ENCODE results near the gene ARFGEF3. TPM values are rescaled to one million over a fixed set of nuclear protein-coding genes. Genes with fewer than 3 reads are reported as not detected.
"Not testable (repeated sequence)": the region's sequence is repeated elsewhere in the genome, so short reads cannot be mapped to it uniquely, and the experiment has no call there.

Gene ARFGEF3
- total RNA-seq, 2 donors from 2014 or later = 1.1 to 1.4 TPM

DNA sequence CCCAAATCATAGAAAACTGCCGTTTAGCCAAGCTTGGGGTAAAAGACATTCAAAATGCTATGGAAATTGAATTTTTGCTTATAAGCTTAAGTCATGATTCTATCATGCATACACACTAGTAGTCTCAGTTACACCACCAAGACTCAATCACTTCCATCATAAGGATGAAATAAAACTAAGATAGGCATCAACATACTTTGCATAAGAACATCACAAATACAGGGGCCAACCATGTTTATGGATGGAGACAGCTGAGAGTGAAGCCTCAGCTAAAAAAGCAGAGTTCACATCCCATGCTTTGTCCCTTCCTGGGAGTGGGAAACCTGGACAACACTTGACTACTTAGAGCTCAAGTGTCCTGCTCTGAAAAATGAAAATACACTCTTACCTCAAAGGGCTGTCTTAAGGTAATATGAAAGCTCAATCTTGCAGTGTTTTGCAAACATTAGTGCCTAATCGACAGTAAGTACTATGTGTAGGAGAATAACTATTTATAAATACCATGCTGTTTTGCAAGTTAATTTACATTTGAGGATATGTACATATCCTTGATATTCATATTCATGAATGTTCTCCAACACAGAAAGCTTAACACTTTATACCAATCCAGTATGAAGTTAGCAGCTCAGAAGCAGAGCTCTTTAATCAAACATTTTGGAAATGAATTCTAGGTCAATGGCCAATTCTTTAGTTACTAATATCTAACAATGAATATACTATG is 184.0 kb downstream of the ARFGEF3 start:
- ATAC-seq (ENCODE audit: insufficient number of reproducible peaks, low FRiP score, low read depth) = no peak
- TF ChIP-seq, protein P1, sequence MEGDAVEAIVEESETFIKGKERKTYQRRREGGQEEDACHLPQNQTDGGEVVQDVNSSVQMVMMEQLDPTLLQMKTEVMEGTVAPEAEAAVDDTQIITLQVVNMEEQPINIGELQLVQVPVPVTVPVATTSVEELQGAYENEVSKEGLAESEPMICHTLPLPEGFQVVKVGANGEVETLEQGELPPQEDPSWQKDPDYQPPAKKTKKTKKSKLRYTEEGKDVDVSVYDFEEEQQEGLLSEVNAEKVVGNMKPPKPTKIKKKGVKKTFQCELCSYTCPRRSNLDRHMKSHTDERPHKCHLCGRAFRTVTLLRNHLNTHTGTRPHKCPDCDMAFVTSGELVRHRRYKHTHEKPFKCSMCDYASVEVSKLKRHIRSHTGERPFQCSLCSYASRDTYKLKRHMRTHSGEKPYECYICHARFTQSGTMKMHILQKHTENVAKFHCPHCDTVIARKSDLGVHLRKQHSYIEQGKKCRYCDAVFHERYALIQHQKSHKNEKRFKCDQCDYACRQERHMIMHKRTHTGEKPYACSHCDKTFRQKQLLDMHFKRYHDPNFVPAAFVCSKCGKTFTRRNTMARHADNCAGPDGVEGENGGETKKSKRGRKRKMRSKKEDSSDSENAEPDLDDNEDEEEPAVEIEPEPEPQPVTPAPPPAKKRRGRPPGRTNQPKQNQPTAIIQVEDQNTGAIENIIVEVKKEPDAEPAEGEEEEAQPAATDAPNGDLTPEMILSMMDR (IDR thresholded peaks at IDR 0.05) = no peak
- no peak for DNase-seq (ENCODE audit: low spot score)
- H3K9me3 ChIP-seq = no peaks in the 10 kb centered on the region
- H3K36me3 ChIP-seq = no peaks in the 10 kb centered on the region
- H3K4me1 ChIP-seq (ENCODE audit: control insufficient read depth in 1 of 2, low read depth in 2 of 2) = peaks cover 0 to 11% of the 10 kb centered on the region in 2 donors
- H3K27ac ChIP-seq = no peak overlapping the region
- H3K4me3 ChIP-seq = no peak overlapping the region
- H3K27me3 ChIP-seq (replicated peaks; ENCODE audit: insufficient read depth) = no peaks in the 10 kb centered on the region

DNA sequence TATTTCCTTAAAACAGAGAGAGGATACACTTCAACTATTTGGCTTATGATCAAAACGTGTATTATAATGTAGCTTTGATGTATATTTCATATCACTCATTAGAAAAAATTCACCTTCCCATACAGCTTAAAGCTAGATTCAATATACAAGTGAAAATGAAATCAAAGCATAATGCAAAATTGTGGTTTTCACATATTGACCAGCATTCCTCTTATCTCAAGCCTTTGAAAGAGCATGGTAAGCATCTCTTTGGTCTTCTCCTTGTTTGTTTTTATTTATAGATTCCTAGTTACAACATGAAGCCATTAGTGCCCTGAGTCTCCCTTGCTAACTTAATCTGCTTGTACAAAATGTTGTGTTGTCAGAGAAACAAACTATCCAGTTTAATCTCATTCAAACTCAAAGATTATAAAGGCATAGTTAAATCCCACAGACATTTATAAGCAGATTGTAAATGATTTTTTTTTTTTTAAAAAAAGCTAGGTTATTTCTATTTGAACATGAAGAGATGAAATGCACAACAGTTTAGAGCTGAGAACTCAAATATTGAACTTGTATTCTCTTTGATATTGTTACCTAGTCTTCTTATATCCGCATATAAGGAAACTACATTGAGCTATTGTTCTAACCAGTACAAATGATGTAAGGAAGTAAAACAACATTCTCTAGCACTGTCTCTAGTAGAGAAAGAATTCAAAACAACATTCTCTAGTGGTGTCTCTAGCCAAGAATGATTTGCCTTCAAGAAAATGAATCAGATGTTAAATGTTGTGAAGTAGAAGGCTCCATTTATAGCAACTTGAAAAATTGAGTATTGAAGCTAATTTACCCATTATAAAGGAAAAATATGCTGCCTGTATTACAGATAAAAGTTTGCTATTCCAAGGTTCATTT is 184.8 kb downstream of the ARFGEF3 start:
- no peaks in the 10 kb centered on the region for H3K36me3 ChIP-seq
- ATAC-seq (ENCODE audit: insufficient number of reproducible peaks, low FRiP score, low read depth) (no peak), DNase-seq (ENCODE audit: low spot score) (no peak)
- H3K27ac ChIP-seq = no peak overlapping the region
- peaks cover 0 to 11% of the 10 kb centered on the region in 2 donors for H3K4me1 ChIP-seq (ENCODE audit: control insufficient read depth in 1 of 2, low read depth in 2 of 2)
- no peaks in the 10 kb centered on the region for H3K9me3 ChIP-seq
- TF ChIP-seq, protein P1 (IDR thresholded peaks at IDR 0.05) = no peak
- H3K4me3 ChIP-seq = no peak overlapping the region
- H3K27me3 ChIP-seq (replicated peaks; ENCODE audit: insufficient read depth) = no peaks in the 10 kb centered on the region

DNA sequence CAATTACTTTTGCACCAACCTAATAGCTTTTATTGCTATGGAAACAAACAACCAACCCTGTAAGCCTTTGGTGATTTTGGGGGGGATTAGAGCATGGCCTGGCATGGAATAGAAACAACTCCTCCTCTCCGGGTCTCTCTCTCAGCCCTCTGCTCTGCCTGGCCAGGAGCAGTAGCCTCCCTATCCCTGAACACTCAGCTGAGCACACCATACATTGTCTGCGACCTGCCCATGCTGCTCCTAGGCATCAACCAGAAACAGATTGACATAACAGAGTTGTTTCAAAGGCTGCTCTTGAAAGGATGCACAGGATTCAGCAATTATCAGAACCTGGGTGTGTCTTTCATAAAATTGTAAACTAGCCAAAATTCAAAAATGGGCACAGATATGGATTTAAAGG is 186.1 kb downstream of the ARFGEF3 start:
- Histone ChIP-seq H3K36me3 (no peaks in the 10 kb centered on the region), H3K27ac (no peak overlapping the region), H3K27me3 (replicated peaks; ENCODE audit: insufficient read depth) (no peaks in the 10 kb centered on the region), H3K4me3 (no peak overlapping the region), H3K9me3 (no peaks in the 10 kb centered on the region), H3K4me1 (ENCODE audit: control insufficient read depth in 1 of 2, low read depth in 2 of 2) (peaks cover 0 to 11% of the 10 kb centered on the region in 2 donors)
- ATAC-seq (ENCODE audit: insufficient number of reproducible peaks, low FRiP score, low read depth) (no peak), DNase-seq (ENCODE audit: low spot score) (no peak)
- TF ChIP-seq, protein P1 (IDR thresholded peaks at IDR 0.05) = no peak

DNA sequence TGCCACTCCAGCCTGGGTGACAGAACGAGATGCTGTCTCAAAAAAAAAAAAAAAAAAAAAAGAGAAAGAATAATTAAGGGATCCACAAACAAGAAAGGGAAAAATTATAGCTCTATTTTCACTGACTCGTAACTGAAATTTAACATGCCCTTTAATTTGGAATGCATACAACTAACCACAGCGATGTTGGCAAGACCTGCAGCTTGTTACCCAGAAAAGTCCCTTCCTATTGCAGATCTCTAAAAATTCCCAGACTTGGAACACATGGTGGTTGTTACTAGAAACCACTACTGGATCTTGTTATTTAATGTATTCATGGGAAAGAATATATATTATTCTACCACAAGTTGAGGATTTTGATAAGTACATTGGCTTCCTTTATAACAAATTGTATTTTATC is 188.2 kb downstream of the ARFGEF3 start:
- no peak overlapping the region for H3K27ac ChIP-seq
- DNase-seq (ENCODE audit: low spot score) (no peak), ATAC-seq (ENCODE audit: insufficient number of reproducible peaks, low FRiP score, low read depth) (no peak)
- TF ChIP-seq, protein P1 (IDR thresholded peaks at IDR 0.05) = no peak
- H3K36me3 ChIP-seq = no peaks in the 10 kb centered on the region
- peaks cover 0 to 11% of the 10 kb centered on the region in 2 donors for H3K4me1 ChIP-seq (ENCODE audit: control insufficient read depth in 1 of 2, low read depth in 2 of 2)
- no peak overlapping the region for H3K4me3 ChIP-seq
- no peaks in the 10 kb centered on the region for H3K27me3 ChIP-seq (replicated peaks; ENCODE audit: insufficient read depth)
- no peaks in the 10 kb centered on the region for H3K9me3 ChIP-seq

DNA sequence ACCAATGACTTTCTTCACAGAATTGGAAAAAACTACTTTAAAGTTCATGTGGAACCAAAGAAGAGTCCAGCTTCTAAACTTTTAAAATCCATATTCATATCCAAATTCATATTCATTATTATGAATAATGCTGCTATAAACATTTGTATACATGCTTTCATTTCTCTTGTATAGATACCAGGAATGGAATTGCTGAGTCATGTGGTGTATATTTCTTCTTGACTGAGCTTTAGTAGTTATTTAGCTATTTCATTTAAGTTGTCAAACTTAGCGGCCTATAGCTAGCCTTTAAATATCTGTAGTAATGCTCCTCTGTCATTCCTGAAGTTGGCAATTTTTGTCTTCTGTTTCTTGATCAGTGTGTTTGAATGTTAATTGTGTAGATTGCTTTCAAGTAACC is 196.2 kb downstream of the ARFGEF3 start:
- no peak for DNase-seq (ENCODE audit: low spot score)
- no peaks in the 10 kb centered on the region for H3K9me3 ChIP-seq
- H3K27me3 ChIP-seq (replicated peaks; ENCODE audit: insufficient read depth) = no peaks in the 10 kb centered on the region
- no peaks in the 10 kb centered on the region for H3K4me1 ChIP-seq (ENCODE audit: control insufficient read depth in 1 of 2, low read depth in 2 of 2)
- TF ChIP-seq, protein P1 (IDR thresholded peaks at IDR 0.05) = no peak
- no peak overlapping the region for H3K27ac ChIP-seq
- no peak overlapping the region for H3K4me3 ChIP-seq
- no peaks in the 10 kb centered on the region for H3K36me3 ChIP-seq
- ATAC-seq (ENCODE audit: insufficient number of reproducible peaks, low FRiP score, low read depth) = no peak

DNA sequence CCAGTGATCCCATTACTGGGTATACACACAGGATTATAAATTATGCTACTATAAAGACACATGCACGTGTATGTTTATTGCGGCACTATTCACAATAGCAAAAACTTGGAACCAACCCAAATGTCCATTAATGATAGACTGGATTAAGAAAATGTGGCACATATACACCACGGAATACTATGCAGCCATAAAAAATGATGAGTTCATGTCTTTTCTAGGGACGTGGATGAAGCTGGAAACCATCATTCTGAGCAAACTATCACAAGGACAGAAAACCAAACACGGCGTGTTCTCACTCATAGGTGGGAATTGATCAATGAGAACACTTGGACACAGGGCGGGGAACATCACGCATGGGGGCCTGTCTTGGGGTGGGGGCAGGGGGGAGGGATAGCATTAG is 206.9 kb downstream of the ARFGEF3 start:
- not testable (repeated sequence) for DNase-seq (ENCODE audit: low spot score); H3K4me3 ChIP-seq; H3K9me3 ChIP-seq; ATAC-seq (ENCODE audit: insufficient number of reproducible peaks, low FRiP score, low read depth); H3K4me1 ChIP-seq (ENCODE audit: control insufficient read depth in 1 of 2, low read depth in 2 of 2); H3K27me3 ChIP-seq (replicated peaks; ENCODE audit: insufficient read depth); H3K27ac ChIP-seq; H3K36me3 ChIP-seq

Measured in thoracic aorta (tissue), 2 donors.